HepG2 (cell line): ENCODE results near the gene PDCD11. TPM values are rescaled to one million over a fixed set of nuclear protein-coding genes. Genes with fewer than 3 reads are reported as not detected.
"Not testable (repeated sequence)": the region's sequence is repeated elsewhere in the genome, so short reads cannot be mapped to it uniquely, and the experiment has no call there.

Experiments used
- ATAC-seq: fragments of 200-7000 bp; cut with Tn5 transposase; 3 replicates; pipeline ENCODE4 v1.9.1; 2020; ENCODE audit warnings: mild to moderate bottlenecking, moderate library complexity
- BruUV-seq: library from RNA; stranded (reverse); fragments of 400-500 nt; replicated peaks from 2 replicates; lab custom pipeline; 2021; lab: Mats Ljungman, UMichigan
- CTCF ChIA-PET: fragments of 300-600 bp; formaldehyde crosslinking; extraction: SDS; loops from one replicate; lab custom pipeline; 2021; ENCODE audit warnings: low total read pairs, inconsistent platforms, low intra/inter-chr PET ratio; lab: Yijun Ruan, JAX
- POLR2A ChIA-PET: fragments of 350-600 bp; sonication (Branson Sonifier 250); formaldehyde crosslinking; loops from one replicate; lab custom pipeline; 2020; ENCODE audit warnings: antibody characterized with exemption, inconsistent platforms; lab: Yijun Ruan, JAX
- DNase-seq: peaks from one replicate; pipeline ENCODE4 v3.0.0-alpha.2; 2015; ENCODE audit warnings: low spot score
- FAIRE-seq: peaks from 3 replicates; lab custom pipeline; 2011; peaks lifted over from hg19 to GRCh38; lab: Jason Lieb, UNC
- H2AFZ ChIP-seq: one replicate; pipeline ENCODE4 v1.6.1; 2011; ENCODE audit warnings: low read length, inconsistent platforms
- H3K27ac ChIP-seq: fragments of 300-600 bp; 3 replicates; pipeline ENCODE4 v1.8.0; 2011; ENCODE audit warnings: mixed run types, mild to moderate bottlenecking, mixed read lengths, low read length, inconsistent platforms; ENCODE audit not compliant: insufficient read depth; ENCODE audit errors: extremely low read length
- H3K27me3 ChIP-seq, 2 experiments: fragments of 200-600 bp in 1 of 2; 2 replicates in 1 of 2; 3 replicates in 1 of 2; pipeline versions ENCODE4 v1.6.0 to v1.8.0; 2011; ENCODE audit warnings: low read length in 2 of 2, mild to moderate bottlenecking in 2 of 2, moderate library complexity in 2 of 2, inconsistent platforms in 1 of 2; ENCODE audit not compliant: insufficient read depth in 2 of 2, control insufficient read depth in 1 of 2
- H3K36me3 ChIP-seq, 2 experiments: fragments of 200-600 bp in 1 of 2; replicated peaks in 1 of 2; 2 replicates in 1 of 2; 3 replicates in 1 of 2; pipeline versions ENCODE4 v1.5.1 to v1.8.0; 2011; ENCODE audit warnings: low read length in 2 of 2, inconsistent platforms in 1 of 2; ENCODE audit not compliant: insufficient read depth in 2 of 2, control insufficient read depth in 1 of 2
- H3K4me1 ChIP-seq: 2 replicates; pipeline ENCODE4 v1.5.1; 2012; ENCODE audit warnings: low read length, inconsistent platforms; ENCODE audit not compliant: insufficient read depth
- H3K4me2 ChIP-seq: 2 replicates; pipeline ENCODE4 v1.6.0; 2011; ENCODE audit warnings: low read depth, low read length, inconsistent platforms
- H3K4me3 ChIP-seq, 3 experiments: fragments of 200-600 bp in 1 of 3; sonication (generic), shearing (Covaris generic) in 1 of 3; replicated peaks in 1 of 3; 2 replicates each; pipeline ENCODE4 v1.5.1; 2011 to 2016; ENCODE audit warnings: low read length in 3 of 3, inconsistent platforms in 2 of 3, low read depth in 2 of 3, mild to moderate bottlenecking in 2 of 3, control low read depth in 1 of 3, mixed read lengths in 1 of 3; ENCODE audit not compliant: insufficient read depth in 1 of 3
- H3K79me2 ChIP-seq: one replicate; pipeline ENCODE4 v1.6.1; 2011; ENCODE audit warnings: low read length, inconsistent platforms; ENCODE audit not compliant: insufficient read depth
- H3K9ac ChIP-seq: 2 replicates; pipeline ENCODE4 v1.6.0; 2011; ENCODE audit warnings: mild to moderate bottlenecking, low read depth, low read length, inconsistent platforms; ENCODE audit not compliant: insufficient read depth
- H3K9me3 ChIP-seq: 2 replicates; pipeline ENCODE4 v1.5.1; 2012; ENCODE audit warnings: mild to moderate bottlenecking, low read length
- H4K20me1 ChIP-seq: 2 replicates; pipeline ENCODE4 v1.6.0; 2011; ENCODE audit warnings: inconsistent platforms, mild to moderate bottlenecking, low read length, moderate library complexity; ENCODE audit not compliant: insufficient read depth
- GATAD1 ChIP-seq: IDR thresholded peaks from 2 replicates; pipeline ENCODE4 v1.6.1; 2016; ENCODE audit warnings: missing genetic modification reagents, missing compliant biosample characterization
- HCFC1 ChIP-seq: fragments of 150-350 bp; IDR thresholded peaks from 2 replicates; pipeline ENCODE4 v1.6.1; 2014; ENCODE audit warnings: low read depth, low read length
- MIXL1 ChIP-seq: IDR thresholded peaks from 2 replicates; pipeline ENCODE4 v1.6.1; 2016
- POGK ChIP-seq: sonication (generic); formaldehyde crosslinking; conservative IDR thresholded peaks from 2 replicates; pipeline ENCODE4 v1.8.0; 2022; ENCODE audit warnings: mild to moderate bottlenecking, moderate library complexity, missing genetic modification reagents
- ZBTB7B ChIP-seq: sonication (generic); formaldehyde crosslinking; IDR thresholded peaks from 2 replicates; pipeline ENCODE4 v1.4.0; 2020; ENCODE audit warnings: missing genetic modification reagents
- ZNF18 ChIP-seq: sonication (generic); formaldehyde crosslinking; IDR thresholded peaks from 2 replicates; pipeline ENCODE4 v1.8.0; 2022; ENCODE audit warnings: mild to moderate bottlenecking, missing genetic modification reagents; ENCODE audit not compliant: insufficient replicate concordance
- ZNF329 ChIP-seq: sonication (generic); formaldehyde crosslinking; IDR thresholded peaks from 2 replicates; pipeline ENCODE4 v1.9.0; 2021; ENCODE audit warnings: low read depth, mild to moderate bottlenecking, missing genetic modification reagents
- ZNF691 ChIP-seq: sonication (generic); formaldehyde crosslinking; IDR thresholded peaks from 2 replicates; pipeline ENCODE4 v1.4.0; 2020; ENCODE audit warnings: missing genetic modification reagents, low read depth, mild to moderate bottlenecking, borderline replicate concordance
- WGBS: methylation state at CpG from one replicate; pipeline ENCODE4 v1.1.6; 2017; ENCODE audit warnings: low lambda C conversion rate; 5-methylcytosine and 5-hydroxymethylcytosine counted together
- in situ Hi-C: cut with HindIII; loops from 2 replicates; pipeline ENCODE4 v1.10.0; 2017; ENCODE audit warnings: low pct_unique_long_range_greater_than_20kb; ENCODE audit not compliant: extremely low pct_ligation_motif_present
- intact Hi-C: fragments of 100-400 bp; cut with micrococcal nuclease; formaldehyde crosslinking; loops from one replicate; pipeline ENCODE4 v1.10.0; 2022; ENCODE audit not compliant: unreplicated experiment
- polyA plus RNA-seq, 8 experiments: library from polyadenylated mRNA; depleted of rRNA in 3 of 8; stranded (reverse) in 7 of 8; unstranded in 1 of 8; fragments of >200 nt; fragmentation: Illumina TruSeq in 4 of 8; extraction: Trizol in 4 of 8; gene quantifications; 2 replicates each; pipeline versions ENCODE4 v1.2.1 to v1.2.3, GENCODE V29; 2011 to 2016; ENCODE audit warnings: low read depth in 4 of 8, missing spikeins in 1 of 8, mixed read lengths in 1 of 8; ENCODE audit not compliant: insufficient read depth in 1 of 8
- total RNA-seq, 5 experiments: library from RNA; depleted of rRNA; stranded (reverse); fragments of >200 nt; fragmentation: Illumina TruSeq; extraction: Trizol; gene quantifications; 2 replicates each; pipeline ENCODE4 v1.2.3, GENCODE V29; 2016; ENCODE audit warnings: low read depth in 1 of 5

The PDCD11 gene
- total and polyA plus RNA-seq, 2 of the 13 experiments (the other 11 are each of a cell fraction or from before 2014, with no cell fraction given), result 12.8 to 52.8 TPM

GRCh38 chr10:103353281-103353680 lies 43.1 kb upstream of the PDCD11 start (continued):
- TF ChIP-seq GATAD1 (CRISPR knock-in tag) (no peak), ZNF329 (no peak), ZNF18 (CRISPR knock-in tag) (no peak), MIXL1 (CRISPR knock-in tag) (no peak), ZBTB7B (no peak), ZNF691 (CRISPR knock-in tag) (no peak), POGK (CRISPR knock-in tag) (no peak), HCFC1 (no peak)
- TF ChIP-seq, all 625 proteins: peak for 0

DNA sequence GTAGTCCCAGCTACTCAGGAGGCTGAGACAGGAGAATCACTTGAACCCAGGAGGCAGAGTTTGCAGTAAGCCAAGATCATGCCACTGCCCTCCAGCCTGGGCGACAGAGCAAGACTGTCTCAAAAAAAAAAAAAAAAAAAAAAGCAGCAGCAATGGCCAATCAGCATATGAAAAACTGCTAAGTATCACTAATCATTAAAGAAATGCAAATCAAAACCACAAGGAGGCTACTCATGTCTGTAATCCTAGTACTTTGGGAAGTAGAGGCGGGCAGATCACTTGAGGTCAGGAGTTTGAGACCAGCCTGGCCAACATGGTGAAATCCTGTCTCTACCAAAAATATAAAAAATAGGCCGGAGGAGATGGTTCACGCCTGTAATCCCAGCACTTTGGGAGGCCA lies 41.9 kb upstream of the PDCD11 start:
- H3K27ac ChIP-seq, CTCF ChIA-PET, H2AFZ ChIP-seq, H4K20me1 ChIP-seq, DNase-seq, H3K27me3 ChIP-seq, H3K9me3 ChIP-seq, H3K4me2 ChIP-seq, H3K9ac ChIP-seq, H3K79me2 ChIP-seq, ATAC-seq, in situ Hi-C loops, FAIRE-seq, H3K4me3 ChIP-seq, intact Hi-C loops, H3K36me3 ChIP-seq, BruUV-seq: not testable (repeated sequence)
- H3K4me1 ChIP-seq, result peaks cover 14% of the 10 kb centered on the region
- POLR2A ChIA-PET, result interaction anchor here (1.6 kb wide), 1 partner anchor 42 kb away, joined by 4 read pairs; the partner anchor contains the start of genes ATP5MK and PDCD11
- WGBS, result 67% methylated on average over 4 of the region's 4 CpGs
